GM23338 (cell line): ENCODE data around the gene ABCA12. TPM values are rescaled to one million over a fixed set of nuclear protein-coding genes. Genes with fewer than 3 reads are reported as not detected.

Source experiments
- ATAC-seq: fragments of 200-7000 bp; cut with Tn5 transposase; 3 replicates; pipeline ENCODE4 v1.9.1; 2020
- DNase-seq: peaks from one replicate; pipeline ENCODE4 v3.0.0-alpha.2; 2015; ENCODE audit warnings: low spot score
- H2AFZ ChIP-seq: fragments of 200-600 bp; sonication (generic); 2 replicates; pipeline ENCODE4 v1.8.0; 2016; ENCODE audit warnings: antibody characterized with exemption, mild to moderate bottlenecking, moderate library complexity
- H3F3A ChIP-seq: fragments of 200-600 bp; sonication (generic); replicated peaks from 2 replicates; pipeline ENCODE4 v1.8.0; 2017; ENCODE audit warnings: antibody characterized with exemption, mixed run types, low read depth
- H3K27ac ChIP-seq: fragments of 200-600 bp; sonication (generic); 2 replicates; pipeline ENCODE4 v1.6.1; 2016; ENCODE audit warnings: low read depth
- H3K27me3 ChIP-seq: fragments of 200-600 bp; sonication (generic); 2 replicates; pipeline ENCODE4 v1.8.0; 2016; ENCODE audit warnings: mild to moderate bottlenecking, mixed run types, moderate library complexity; ENCODE audit not compliant: insufficient read depth
- H3K36me3 ChIP-seq: fragments of 200-600 bp; sonication (generic); 2 replicates; pipeline ENCODE4 v1.8.0; 2016; ENCODE audit warnings: mild to moderate bottlenecking; ENCODE audit not compliant: insufficient read depth
- H3K4me1 ChIP-seq: fragments of 200-600 bp; sonication (generic); 2 replicates; pipeline ENCODE4 v1.8.0; 2016; ENCODE audit warnings: mild to moderate bottlenecking, moderate library complexity; ENCODE audit not compliant: insufficient read depth
- H3K4me2 ChIP-seq: fragments of 200-600 bp; sonication (generic); 2 replicates; pipeline ENCODE4 v1.7.1; 2017; ENCODE audit warnings: mixed run types
- H3K4me3 ChIP-seq: fragments of 200-600 bp; sonication (generic); 2 replicates; pipeline ENCODE4 v1.6.1; 2016; ENCODE audit warnings: mixed run types
- H3K79me2 ChIP-seq: fragments of 200-600 bp; sonication (generic); replicated peaks from 2 replicates; pipeline ENCODE4 v1.8.0; 2017; ENCODE audit warnings: mild to moderate bottlenecking; ENCODE audit not compliant: insufficient read depth
- H3K9me2 ChIP-seq: fragments of 200-600 bp; sonication (generic); 2 replicates; pipeline ENCODE4 v1.8.0; 2017; ENCODE audit not compliant: insufficient read depth
- H4K20me1 ChIP-seq: fragments of 200-600 bp; sonication (generic); replicated peaks from 2 replicates; pipeline ENCODE4 v1.8.0; 2017; ENCODE audit warnings: mild to moderate bottlenecking; ENCODE audit not compliant: insufficient read depth
- H3K27ac Mint-ChIP-seq: 2 replicates; pipeline ENCODE4 v1.8.0; 2020; ENCODE audit warnings: inconsistent platforms, mild to moderate bottlenecking, moderate library complexity, mixed read lengths
- H3K27me3 Mint-ChIP-seq: 3 replicates; pipeline ENCODE4 v1.8.0; 2022; ENCODE audit warnings: low read depth, mild to moderate bottlenecking, moderate library complexity, mixed read lengths, inconsistent platforms; ENCODE audit not compliant: insufficient read depth, poor library complexity
- H3K36me3 Mint-ChIP-seq: 3 replicates; pipeline ENCODE4 v1.8.0; 2021; ENCODE audit warnings: low read depth, mild to moderate bottlenecking, inconsistent platforms, moderate library complexity, mixed read lengths
- H3K4me1 Mint-ChIP-seq: 3 replicates; pipeline ENCODE4 v1.8.0; 2020; ENCODE audit warnings: mild to moderate bottlenecking, inconsistent platforms, mixed read lengths
- H3K4me3 Mint-ChIP-seq: 3 replicates; pipeline ENCODE4 v1.8.0; 2021; ENCODE audit warnings: moderate library complexity, mild to moderate bottlenecking, inconsistent platforms, mixed read lengths
- H3K9me3 Mint-ChIP-seq: 3 replicates; pipeline ENCODE4 v1.8.0; 2020; ENCODE audit warnings: moderate library complexity, mild to moderate bottlenecking, inconsistent platforms, mixed read lengths
- CREB1 ChIP-seq: fragments of 250-450 bp; sonication (Bioruptor Pico); IDR thresholded peaks from 2 replicates; pipeline ENCODE4 v1.5.0; 2020; ENCODE audit warnings: low read depth, mild to moderate bottlenecking, moderate library complexity
- CTCF ChIP-seq, 2 experiments: fragments of 200-600 bp in 1 of 2; sonication (generic) in 1 of 2; conservative IDR thresholded peaks; 2 replicates each; pipeline versions ENCODE4 v1.5.1 to v1.6.1; 2016 to 2017; ENCODE audit warnings: antibody characterized with exemption in 2 of 2, low read depth in 2 of 2, mild to moderate bottlenecking in 2 of 2, moderate library complexity in 1 of 2
- ETS1 ChIP-seq: IDR thresholded peaks from 2 replicates; pipeline ENCODE4 v1.6.1; 2016; ENCODE audit warnings: antibody characterized with exemption
- EZH2 ChIP-seq: fragments of 200-600 bp; sonication (generic); IDR thresholded peaks from one replicate; pipeline ENCODE4 v1.8.0; 2017; ENCODE audit warnings: antibody characterized with exemption, mild to moderate bottlenecking, low read depth; ENCODE audit not compliant: unreplicated experiment
- EZH2phosphoT487 ChIP-seq: fragments of 200-600 bp; sonication (generic); IDR thresholded peaks from one replicate; pipeline ENCODE4 v1.8.1; 2018; ENCODE audit warnings: antibody characterized with exemption; ENCODE audit not compliant: unreplicated experiment
- JUNB ChIP-seq: IDR thresholded peaks from one replicate; pipeline ENCODE4 v1.6.1; 2016; ENCODE audit warnings: antibody characterized with exemption; ENCODE audit not compliant: unreplicated experiment
- NANOG ChIP-seq: IDR thresholded peaks from 2 replicates; pipeline ENCODE4 v1.6.1; 2016; ENCODE audit warnings: antibody characterized with exemption, borderline replicate concordance
- POLR2AphosphoS5 ChIP-seq: IDR thresholded peaks from 2 replicates; pipeline ENCODE4 v1.6.1; 2016; ENCODE audit warnings: antibody characterized with exemption, low read depth
- ZNF331 ChIP-seq: fragments of 250-450 bp; sonication (Bioruptor Pico); IDR thresholded peaks from 2 replicates; pipeline ENCODE4 v1.5.0; 2020; ENCODE audit warnings: low read depth, mild to moderate bottlenecking, moderate library complexity
- polyA plus RNA-seq: library from polyadenylated mRNA; unstranded; fragments of >200 nt; fragmentation: Nextera tagmentation; extraction: Ambion mirVana; gene quantifications from 2 replicates; pipeline ENCODE4 v1.2.1, GENCODE V29; 2016
- total RNA-seq: library from RNA; depleted of rRNA; stranded (reverse); fragments of >200 nt; shearing (Covaris generic); gene quantifications from 2 replicates; pipeline ENCODE4 v1.2.3, GENCODE V29; 2014
- TF ChIP-seq, protein P1 (sequence below): IDR thresholded peaks from one replicate; pipeline ENCODE4 v1.6.1; 2018; ENCODE audit warnings: antibody characterized with exemption; ENCODE audit not compliant: unreplicated experiment

Gene ABCA12
- total and polyA plus RNA-seq, 2 experiments from 2014 or later = 0.05 to 0.10 TPM

- Histone ChIP-seq H3K36me3 (no peaks in the 10 kb centered on the region), H3K4me1 (no peaks in the 10 kb centered on the region), H3K79me2 (no peaks in the 10 kb centered on the region), H4K20me1 (no peaks in the 10 kb centered on the region), H2AFZ (no peak overlapping the region), H3K27me3 (no peaks in the 10 kb centered on the region), H3K4me3 (no peak overlapping the region), H3K4me2 (no peak overlapping the region), H3F3A (no peaks in the 10 kb centered on the region), H3K27ac (no peak overlapping the region), H3K9me2 (no peaks in the 10 kb centered on the region)
- Mint-ChIP-seq H3K4me3 (no peak overlapping the region), H3K36me3 (no peaks in the 10 kb centered on the region), H3K4me1 (no peaks in the 10 kb centered on the region), H3K27ac (no peak overlapping the region), H3K9me3 (no peaks in the 10 kb centered on the region), H3K27me3 (no peaks in the 10 kb centered on the region)
- no peak for DNase-seq
- ATAC-seq = no peak
- TF ChIP-seq ETS1 = no peak
- no peak for TF ChIP-seq EZH2
Measured at GRCh38 chr2:215149060-215149459, 10.6 kb upstream of the ABCA12 start.

- no peak overlapping the region for H3K4me3 ChIP-seq
- H3K27me3 ChIP-seq = no peaks in the 10 kb centered on the region
- DNase-seq (no peak), ATAC-seq (no peak)
- Mint-ChIP-seq H3K4me1 (no peaks in the 10 kb centered on the region), H3K27ac (no peak overlapping the region), H3K4me3 (no peak overlapping the region), H3K36me3 (no peaks in the 10 kb centered on the region), H3K9me3 (no peaks in the 10 kb centered on the region), H3K27me3 (no peaks in the 10 kb centered on the region)
- no peaks in the 10 kb centered on the region for H3K9me2 ChIP-seq
- no peaks in the 10 kb centered on the region for H4K20me1 ChIP-seq
- H2AFZ ChIP-seq = no peak overlapping the region
- H3K27ac ChIP-seq = no peak overlapping the region
- H3F3A ChIP-seq = no peaks in the 10 kb centered on the region
- no peaks in the 10 kb centered on the region for H3K79me2 ChIP-seq
- H3K4me1 ChIP-seq = no peaks in the 10 kb centered on the region
- no peak overlapping the region for H3K4me2 ChIP-seq
- H3K36me3 ChIP-seq = no peaks in the 10 kb centered on the region
- TF ChIP-seq EZH2phosphoT487 = no peak
- no peak for TF ChIP-seq EZH2
- no peak for TF ChIP-seq CREB1 (CRISPR knock-in tag)
- TF ChIP-seq, protein P1, sequence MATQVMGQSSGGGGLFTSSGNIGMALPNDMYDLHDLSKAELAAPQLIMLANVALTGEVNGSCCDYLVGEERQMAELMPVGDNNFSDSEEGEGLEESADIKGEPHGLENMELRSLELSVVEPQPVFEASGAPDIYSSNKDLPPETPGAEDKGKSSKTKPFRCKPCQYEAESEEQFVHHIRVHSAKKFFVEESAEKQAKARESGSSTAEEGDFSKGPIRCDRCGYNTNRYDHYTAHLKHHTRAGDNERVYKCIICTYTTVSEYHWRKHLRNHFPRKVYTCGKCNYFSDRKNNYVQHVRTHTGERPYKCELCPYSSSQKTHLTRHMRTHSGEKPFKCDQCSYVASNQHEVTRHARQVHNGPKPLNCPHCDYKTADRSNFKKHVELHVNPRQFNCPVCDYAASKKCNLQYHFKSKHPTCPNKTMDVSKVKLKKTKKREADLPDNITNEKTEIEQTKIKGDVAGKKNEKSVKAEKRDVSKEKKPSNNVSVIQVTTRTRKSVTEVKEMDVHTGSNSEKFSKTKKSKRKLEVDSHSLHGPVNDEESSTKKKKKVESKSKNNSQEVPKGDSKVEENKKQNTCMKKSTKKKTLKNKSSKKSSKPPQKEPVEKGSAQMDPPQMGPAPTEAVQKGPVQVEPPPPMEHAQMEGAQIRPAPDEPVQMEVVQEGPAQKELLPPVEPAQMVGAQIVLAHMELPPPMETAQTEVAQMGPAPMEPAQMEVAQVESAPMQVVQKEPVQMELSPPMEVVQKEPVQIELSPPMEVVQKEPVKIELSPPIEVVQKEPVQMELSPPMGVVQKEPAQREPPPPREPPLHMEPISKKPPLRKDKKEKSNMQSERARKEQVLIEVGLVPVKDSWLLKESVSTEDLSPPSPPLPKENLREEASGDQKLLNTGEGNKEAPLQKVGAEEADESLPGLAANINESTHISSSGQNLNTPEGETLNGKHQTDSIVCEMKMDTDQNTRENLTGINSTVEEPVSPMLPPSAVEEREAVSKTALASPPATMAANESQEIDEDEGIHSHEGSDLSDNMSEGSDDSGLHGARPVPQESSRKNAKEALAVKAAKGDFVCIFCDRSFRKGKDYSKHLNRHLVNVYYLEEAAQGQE = no peak
- TF ChIP-seq JUNB = no peak
- TF ChIP-seq POLR2AphosphoS5 = no peak
- no peak for TF ChIP-seq NANOG
- no peak for TF ChIP-seq ZNF331 (CRISPR knock-in tag)
- no peak for TF ChIP-seq ETS1
- TF ChIP-seq CTCF (conservative IDR thresholded peaks at IDR 0.05; ENCODE audit: low read depth in 2 of 2) = no peak
Measured at GRCh38 chr2:215145611-215146010, 7.2 kb upstream of the ABCA12 start.
